Activated CD4-positive, CD25-positive, alpha-beta regulatory T cell treated with anti-CD3 and anti-CD28 coated beads, Interleukin-2, amount 50 U/mL, for 72 hours (primary cell): ENCODE data around the gene FAM20C.
"Not testable (repeated sequence)": the region's sequence is repeated elsewhere in the genome, so short reads cannot be mapped to it uniquely, and the experiment has no call there.

ENCODE experiments used
- DNase-seq: peaks from one replicate; pipeline ENCODE4 v3.0.0; 2021

FAM20C gene

GRCh38 chr7:230274-230673, 37.9 kb downstream of the FAM20C start:
- no peak for DNase-seq

- DNase-seq, result no peak
These were observed 38.9 kb downstream of the FAM20C start for GRCh38 chr7:231030-231857.

GRCh38 chr7:231858-232246, 39.5 kb downstream of the FAM20C start:
- no peak for DNase-seq

GRCh38 chr7:232410-233248, 40.3 kb downstream of the FAM20C start:
- no peak for DNase-seq

- DNase-seq, result no peak
These were observed 41.1 kb downstream of the FAM20C start for GRCh38 chr7:233249-234035.

GRCh38 chr7:234051-234707, 41.8 kb downstream of the FAM20C start:
- no peak for DNase-seq

GRCh38 chr7:234708-235553, 42.6 kb downstream of the FAM20C start:
- no peak for DNase-seq

- no peak for DNase-seq
These were observed 43.4 kb downstream of the FAM20C start for GRCh38 chr7:235576-236395.

- no peak for DNase-seq
These were observed 44.6 kb downstream of the FAM20C start for GRCh38 chr7:236967-237366.

GRCh38 chr7:237385-237784, 45.0 kb downstream of the FAM20C start:
- DNase-seq, result no peak

- no peak for DNase-seq
These were observed 47.8 kb downstream of the FAM20C start for GRCh38 chr7:240146-240676.

- DNase-seq, result no peak
These were observed 48.6 kb downstream of the FAM20C start for GRCh38 chr7:240887-241421.

GRCh38 chr7:241513-241912, 49.1 kb downstream of the FAM20C start:
- DNase-seq, result no peak

GRCh38 chr7:242826-243579, 50.6 kb downstream of the FAM20C start:
- DNase-seq, result not testable (repeated sequence)

- not testable (repeated sequence) for DNase-seq
These were observed 51.2 kb downstream of the FAM20C start for GRCh38 chr7:243580-243978.

GRCh38 chr7:244974-245373, 52.6 kb downstream of the FAM20C start:
- no peak for DNase-seq

GRCh38 chr7:245574-246295, 53.4 kb downstream of the FAM20C start:
- DNase-seq, result no peak

- no peak for DNase-seq
These were observed 54.1 kb downstream of the FAM20C start for GRCh38 chr7:246451-246850.

- DNase-seq, result no peak
These were observed 54.8 kb downstream of the FAM20C start for GRCh38 chr7:247181-247580.
